ENCODE data around the gene ABAT. TPM values are rescaled to one million over a fixed set of nuclear protein-coding genes. Genes with fewer than 3 reads are reported as not detected.

Gene ABAT
- total and polyA plus RNA-seq, 2 of the 8 experiments (the other 6 are each of a cell fraction or from before 2014, with no cell fraction given) = 6.4 to 8.4 TPM

DNA sequence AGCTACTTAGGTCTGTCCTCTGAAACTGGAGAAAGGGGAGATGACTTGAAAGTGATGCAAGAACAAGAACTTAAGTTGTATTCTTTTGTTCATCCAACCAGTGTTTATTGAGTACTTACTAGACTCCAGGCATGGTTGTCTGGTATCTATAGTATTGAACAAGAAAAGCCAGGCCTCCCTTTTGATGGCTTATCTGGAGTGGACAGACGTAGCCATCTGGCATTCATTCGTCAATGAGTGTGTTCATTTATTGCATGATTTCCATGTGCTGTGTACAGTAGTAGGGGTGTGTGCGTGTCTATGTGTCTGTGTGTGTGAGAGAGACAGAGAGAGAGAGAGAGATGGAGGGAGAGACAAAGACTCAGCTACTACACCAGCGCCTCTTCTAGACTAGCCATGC lies 9.2 kb downstream of the ABAT start:
- H3K9ac ChIP-seq (replicated peaks in 1 of 4; ENCODE audit: extremely low read depth in 1 of 4, low read depth in 3 of 4, low read length in 3 of 4) = no peak overlapping the region
- H4K20me1 ChIP-seq (replicated peaks in 1 of 2; ENCODE audit: control insufficient read depth in 1 of 2, insufficient read depth in 2 of 2, low read length in 2 of 2) = no peaks in the 10 kb centered on the region

More for the DNA sequence above, 9.2 kb downstream of the ABAT start:
- Histone ChIP-seq H2BK120ac (replicated peaks; ENCODE audit: low read depth, low read length) (no peak overlapping the region), H3K79me1 (ENCODE audit: low read depth, low read length) (no peaks in the 10 kb centered on the region), H3K23ac (ENCODE audit: insufficient read length) (no peak overlapping the region), H4K5ac (ENCODE audit: insufficient read length, low read depth, low read length) (no peak overlapping the region), H3K4ac (replicated peaks; ENCODE audit: insufficient read length, low read depth, low read length) (no peak overlapping the region), H3K4me1 (replicated peaks in 1 of 4; ENCODE audit: control insufficient read depth in 3 of 4, insufficient read depth in 4 of 4, low read length in 3 of 4) (peaks cover 0 to 4% (median 3%) of the 10 kb centered on the region in 4 experiments; a peak in 4 of 7 replicates), H2AK5ac (ENCODE audit: low read depth, low read length) (no peak overlapping the region), H3K36me3 (ENCODE audit: control insufficient read depth in 2 of 4, insufficient read depth in 4 of 4, low read length in 3 of 4) (no peaks in the 10 kb centered on the region), H2BK5ac (ENCODE audit: low read depth, low read length) (no peak overlapping the region), H2BK20ac (ENCODE audit: low read length) (no peak overlapping the region), H4K8ac (ENCODE audit: extremely low read depth, insufficient read depth, low read length) (no peak overlapping the region), H3K4me3 (ENCODE audit: extremely low read depth in 1 of 4, insufficient read depth in 2 of 4, low read depth in 3 of 4, low read length in 4 of 4) (no peak overlapping the region), H4K91ac (replicated peaks; ENCODE audit: insufficient read length, low read length) (no peak overlapping the region), H3K14ac (ENCODE audit: insufficient read length) (no peak overlapping the region), H3K4me2 (ENCODE audit: insufficient read depth in 1 of 2, low read depth in 2 of 2, low read length in 2 of 2) (no peak overlapping the region), H3K27ac (ENCODE audit: low read depth, low read length) (no peak overlapping the region), H2BK12ac (ENCODE audit: low read depth, low read length) (no peak overlapping the region), H2BK15ac (ENCODE audit: low read length) (no peak overlapping the region), H3K9me3 (ENCODE audit: insufficient read depth in 2 of 2, low read depth in 1 of 2, low read length in 1 of 2) (no peaks in the 10 kb centered on the region), H2AFZ (ENCODE audit: low read length) (no peak overlapping the region), H3K23me2 (ENCODE audit: low read depth, low read length) (no peaks in the 10 kb centered on the region), H3K18ac (ENCODE audit: extremely low read depth, low read length) (no peak overlapping the region), H3K79me2 (ENCODE audit: control insufficient read depth in 1 of 2, insufficient read depth in 2 of 2, low read length in 2 of 2) (no peaks in the 10 kb centered on the region), H3K27me3 (replicated peaks in 1 of 4; ENCODE audit: control insufficient read depth in 3 of 4, extremely low read depth in 1 of 4, insufficient read depth in 3 of 4, low read length in 3 of 4) (no peaks in the 10 kb centered on the region), H3K56ac (replicated peaks; ENCODE audit: insufficient read length, low read depth, low read length) (no peak overlapping the region)
- 86% methylated on average over 4 of the region's 4 CpGs; no CpG with 5 or more reads in 1 of the 2 experiments for WGBS, 2 experiments (ENCODE audit: extremely low coverage in 1 of 2, insufficient coverage in 1 of 2, insufficient read length in 1 of 2, insufficient replicate concordance in 2 of 2, low coverage in 1 of 2, low lambda C conversion rate in 2 of 2, missing lambda C conversion rate in 1 of 2)
- POLR2A ChIA-PET (ENCODE audit: partially characterized antibody) = interaction anchor here (0.7 kb wide), 1 partner anchor 13 kb away, joined by 3 read pairs; no protein-coding TSS in a partner anchor
- DNase-seq (ENCODE audit: low read depth in 1 of 2, low spot score in 2 of 2) (no peak), FAIRE-seq (no peak)
- CTCF ChIA-PET (ENCODE audit: partially characterized antibody) = interaction anchor here (0.6 kb wide), 2 partner anchors 94 to 359 kb away, joined by 3 read pairs; no protein-coding TSS in a partner anchor
- TF ChIP-seq BRCA1 (IDR thresholded peaks at IDR 0.05; ENCODE audit: low read depth, low read length) (no peak), SRF (IDR thresholded peaks at IDR 0.05; ENCODE audit: low read depth, low read length) (no peak), SIX5 (IDR thresholded peaks at IDR 0.05; ENCODE audit: low read depth, low read length) (no peak), CTBP2 (IDR thresholded peaks at IDR 0.05; ENCODE audit: borderline replicate concordance, insufficient read depth, insufficient read length, low read length) (no peak), TAF7 (optimal IDR thresholded peaks at IDR 0.05; ENCODE audit: borderline replicate concordance, low read depth, low read length) (no peak), RXRA (IDR thresholded peaks at IDR 0.05; ENCODE audit: insufficient read depth, low read depth, low read length) (no peak), EZH2 (IDR thresholded peaks at IDR 0.05; ENCODE audit: low read depth, low read length, severe bottlenecking) (no peak), PHF8 (conservative IDR thresholded peaks at IDR 0.05; ENCODE audit: low read depth, low read length) (no peak), EGR1 (IDR thresholded peaks at IDR 0.05; ENCODE audit: borderline replicate concordance, low read depth, low read length) (no peak), KDM5A (IDR thresholded peaks at IDR 0.05; ENCODE audit: low read length) (no peak), SUZ12 (IDR thresholded peaks at IDR 0.05; ENCODE audit: low read length) (no peak)
